HG03045 (cell line): ENCODE results near the gene PELI2.

ENCODE experiments used
- ATAC-seq: cut with Tn5 transposase; IDR thresholded peaks from one replicate; pipeline ENCODE4 v1.9.1; 2021; ENCODE audit warnings: mild to moderate bottlenecking, moderate library complexity; ENCODE audit not compliant: unreplicated experiment

The PELI2 gene

GRCh38 chr14:56289155-56289554 is 170.9 kb downstream of the PELI2 start:
- no peak for ATAC-seq

GRCh38 chr14:56290195-56290594 is 172.0 kb downstream of the PELI2 start:
- no peak for ATAC-seq

GRCh38 chr14:56292970-56293369 is 174.8 kb downstream of the PELI2 start:
- ATAC-seq, result no peak

GRCh38 chr14:56293506-56293905 is 175.3 kb downstream of the PELI2 start:
- ATAC-seq, result no peak

- no peak for ATAC-seq
Observed at GRCh38 chr14:56294128-56294527, 175.9 kb downstream of the PELI2 start.

- ATAC-seq, result no peak
Observed at GRCh38 chr14:56295743-56296142, 177.5 kb downstream of the PELI2 start.

- ATAC-seq, result no peak
Observed at GRCh38 chr14:56297449-56297848, 179.2 kb downstream of the PELI2 start.

- ATAC-seq, result no peak
Observed at GRCh38 chr14:56299306-56299984, 181.2 kb downstream of the PELI2 start.

GRCh38 chr14:56300495-56300894 is 182.3 kb downstream of the PELI2 start:
- ATAC-seq, result no peak

- no peak for ATAC-seq
Observed at GRCh38 chr14:56304456-56304855, 186.2 kb downstream of the PELI2 start.

GRCh38 chr14:56309198-56309597 is 191.0 kb downstream of the PELI2 start:
- no peak for ATAC-seq

GRCh38 chr14:56310643-56311042 is 192.4 kb downstream of the PELI2 start:
- ATAC-seq, result no peak

- no peak for ATAC-seq
Observed at GRCh38 chr14:56313789-56314188, 195.6 kb downstream of the PELI2 start.

- no peak for ATAC-seq
Observed at GRCh38 chr14:56318393-56319115, 200.3 kb downstream of the PELI2 start.

GRCh38 chr14:56321861-56322260 is 203.7 kb downstream of the PELI2 start:
- no peak for ATAC-seq

GRCh38 chr14:56322531-56322930 is 204.3 kb downstream of the PELI2 start:
- no peak for ATAC-seq

- ATAC-seq, result no peak
Observed at GRCh38 chr14:56324454-56324853, 206.2 kb downstream of the PELI2 start.

- no peak for ATAC-seq
Observed at GRCh38 chr14:56324856-56325699, 206.9 kb downstream of the PELI2 start.

GRCh38 chr14:56328021-56328420 is 209.8 kb downstream of the PELI2 start:
- no peak for ATAC-seq

GRCh38 chr14:56331592-56332216 is 213.5 kb downstream of the PELI2 start:
- ATAC-seq, result no peak
